H9 (cell line): ENCODE data around the gene PCBP4. TPM values are rescaled to one million over a fixed set of nuclear protein-coding genes. Genes with fewer than 3 reads are reported as not detected.

Source experiments
- DNase-seq: peaks from one replicate; pipeline ENCODE4 v3.0.0-alpha.2; 2017
- H2AFZ ChIP-seq: one replicate; pipeline ENCODE4 v1.6.1; 2013; ENCODE audit warnings: mild to moderate bottlenecking, low read length, control low read depth, moderate library complexity
- H2AK5ac ChIP-seq: 2 replicates; pipeline ENCODE4 v1.6.1; 2013; ENCODE audit warnings: low read length, control low read depth, mixed read lengths; ENCODE audit not compliant: insufficient read length
- H2BK120ac ChIP-seq: one replicate; pipeline ENCODE4 v1.6.1; 2013; ENCODE audit warnings: low read depth, mild to moderate bottlenecking, low read length, control low read depth, inconsistent platforms; ENCODE audit not compliant: poor library complexity, severe bottlenecking
- H2BK12ac ChIP-seq: 2 replicates; pipeline ENCODE4 v1.6.1; 2013; ENCODE audit warnings: low read length, control low read depth, mixed read lengths, low read depth; ENCODE audit not compliant: insufficient read length
- H2BK15ac ChIP-seq: 2 replicates; pipeline ENCODE4 v1.6.1; 2013; ENCODE audit warnings: low read depth, low read length, control low read depth
- H2BK20ac ChIP-seq: one replicate; pipeline ENCODE4 v1.6.1; 2013; ENCODE audit warnings: low read depth, mild to moderate bottlenecking, low read length, control low read depth, inconsistent platforms; ENCODE audit not compliant: poor library complexity, severe bottlenecking
- H2BK5ac ChIP-seq: 2 replicates; pipeline ENCODE4 v1.6.1; 2013; ENCODE audit warnings: low read length, control low read depth, mixed read lengths; ENCODE audit not compliant: insufficient read length
- H3K14ac ChIP-seq: 2 replicates; pipeline ENCODE4 v1.6.1; 2013; ENCODE audit warnings: low read length, control low read depth; ENCODE audit not compliant: insufficient read depth
- H3K18ac ChIP-seq: 2 replicates; pipeline ENCODE4 v1.6.1; 2013; ENCODE audit warnings: low read depth, mild to moderate bottlenecking, mixed read lengths, low read length, control low read depth; ENCODE audit not compliant: insufficient read length
- H3K23ac ChIP-seq: 2 replicates; pipeline ENCODE4 v1.6.1; 2013; ENCODE audit warnings: low read length, control low read depth, mixed read lengths, low read depth; ENCODE audit not compliant: insufficient read length
- H3K23me2 ChIP-seq: 2 replicates; pipeline ENCODE4 v1.6.1; 2013; ENCODE audit warnings: low read depth, mild to moderate bottlenecking, mixed read lengths, low read length, control low read depth; ENCODE audit not compliant: insufficient read length, poor library complexity, severe bottlenecking
- H3K27ac ChIP-seq: 2 replicates; pipeline ENCODE4 v1.5.1; 2013; ENCODE audit warnings: low read length, control low read depth, mixed read lengths, low read depth; ENCODE audit not compliant: insufficient read length
- H3K27me3 ChIP-seq: 2 replicates; pipeline ENCODE4 v1.6.1; 2013; ENCODE audit warnings: low read length, control low read depth, inconsistent platforms; ENCODE audit not compliant: insufficient read depth
- H3K4ac ChIP-seq: 2 replicates; pipeline ENCODE4 v1.6.1; 2013; ENCODE audit warnings: low read depth, mild to moderate bottlenecking, control low read depth, inconsistent platforms, low read length, moderate library complexity
- H3K4me1 ChIP-seq: 2 replicates; pipeline ENCODE4 v1.6.1; 2013; ENCODE audit warnings: low read length, control low read depth, inconsistent platforms; ENCODE audit not compliant: insufficient read depth
- H3K4me2 ChIP-seq: 2 replicates; pipeline ENCODE4 v1.6.1; 2013; ENCODE audit warnings: low read length, control low read depth, mixed read lengths; ENCODE audit not compliant: insufficient read length, insufficient read depth
- H3K56ac ChIP-seq: 2 replicates; pipeline ENCODE4 v1.6.1; 2013; ENCODE audit warnings: low read depth, mild to moderate bottlenecking, mixed read lengths, low read length, control low read depth; ENCODE audit not compliant: insufficient read length
- H3K79me1 ChIP-seq: 2 replicates; pipeline ENCODE4 v1.6.1; 2013; ENCODE audit warnings: low read depth, mild to moderate bottlenecking, moderate library complexity, low read length, control low read depth, inconsistent platforms; ENCODE audit not compliant: insufficient read depth, poor library complexity, severe bottlenecking
- H3K79me2 ChIP-seq: 2 replicates; pipeline ENCODE4 v1.6.1; 2013; ENCODE audit warnings: low read length, control low read depth, inconsistent platforms; ENCODE audit not compliant: insufficient read depth
- H3K9ac ChIP-seq: 2 replicates; pipeline ENCODE4 v1.6.1; 2013; ENCODE audit warnings: low read length, control low read depth, mixed read lengths; ENCODE audit not compliant: insufficient read length; ENCODE audit errors: extremely low read depth
- H3K9me3 ChIP-seq: one replicate; pipeline ENCODE4 v1.6.1; 2013; ENCODE audit warnings: low read depth, low read length, inconsistent platforms; ENCODE audit not compliant: control insufficient read depth
- H3T11ph ChIP-seq: one replicate; pipeline ENCODE4 v1.6.1; 2013; ENCODE audit warnings: mild to moderate bottlenecking, low read length, control low read depth, inconsistent platforms
- H4K20me1 ChIP-seq: one replicate; pipeline ENCODE4 v1.6.1; 2013; ENCODE audit not compliant: control insufficient read depth, insufficient read length, insufficient read depth
- H4K5ac ChIP-seq: 2 replicates; pipeline ENCODE4 v1.6.1; 2013; ENCODE audit warnings: low read depth, mild to moderate bottlenecking, mixed read lengths, low read length, control low read depth; ENCODE audit not compliant: insufficient read length
- H4K8ac ChIP-seq: replicated peaks from 2 replicates; pipeline ENCODE4 v1.6.1; 2013; ENCODE audit warnings: low read length, control low read depth, mixed read lengths, low read depth; ENCODE audit not compliant: insufficient read length
- H4K91ac ChIP-seq: 2 replicates; pipeline ENCODE4 v1.6.1; 2013; ENCODE audit warnings: low read depth, mild to moderate bottlenecking, moderate library complexity, mixed read lengths, low read length, control low read depth; ENCODE audit not compliant: insufficient read length
- H3K27ac Mint-ChIP-seq, 3 experiments: 2 replicates in 2 of 3; 3 replicates in 1 of 3; pipeline ENCODE4 v1.8.0; 2020 to 2021; ENCODE audit warnings: mixed read lengths in 3 of 3, mild to moderate bottlenecking in 1 of 3, moderate library complexity in 1 of 3
- H3K27me3 Mint-ChIP-seq: 2 replicates; pipeline ENCODE4 v1.8.0; 2021; ENCODE audit warnings: low read depth, mild to moderate bottlenecking, moderate library complexity, mixed read lengths
- H3K36me3 Mint-ChIP-seq, 3 experiments: 2 replicates in 2 of 3; 3 replicates in 1 of 3; pipeline ENCODE4 v1.8.0; 2020 to 2021; ENCODE audit warnings: low read depth in 3 of 3, mixed read lengths in 3 of 3; ENCODE audit not compliant: insufficient read depth in 1 of 3
- H3K4me1 Mint-ChIP-seq, 2 experiments: 2 replicates each; pipeline ENCODE4 v1.8.0; 2020; ENCODE audit warnings: mixed read lengths in 2 of 2
- H3K4me3 Mint-ChIP-seq, 2 experiments: 2 replicates in 1 of 2; 3 replicates in 1 of 2; pipeline ENCODE4 v1.8.0; 2020 to 2021; ENCODE audit warnings: mild to moderate bottlenecking in 2 of 2, mixed read lengths in 2 of 2, moderate library complexity in 1 of 2
- H3K9me3 Mint-ChIP-seq, 2 experiments: 2 replicates in 1 of 2; 3 replicates in 1 of 2; pipeline ENCODE4 v1.8.0; 2020; ENCODE audit warnings: mild to moderate bottlenecking in 2 of 2, mixed read lengths in 2 of 2, moderate library complexity in 1 of 2
- WGBS: extraction: QIAGEN DNeasy Blood & Tissue Kit; methylation state at CpG from one replicate; pipeline ENCODE4 v1.1.7; 2013; ENCODE audit warnings: missing lambda C conversion rate, low lambda C conversion rate, mixed read lengths; ENCODE audit not compliant: insufficient read length; ENCODE audit errors: extremely low coverage; 5-methylcytosine and 5-hydroxymethylcytosine counted together
- total RNA-seq: library from RNA; stranded (reverse); gene quantifications from 2 replicates; pipeline ENCODE4 v1.2.1, GENCODE V29; 2021
- TF ChIP-seq, protein P1 (sequence below): fragments of 200-600 bp; sonication (generic); conservative IDR thresholded peaks from 3 replicates; pipeline ENCODE4 v1.8.0; 2021; ENCODE audit warnings: antibody characterized with exemption, mild to moderate bottlenecking

The PCBP4 gene
- total RNA-seq, 1 experiment from 2014 or later: 24.6 TPM

DNA sequence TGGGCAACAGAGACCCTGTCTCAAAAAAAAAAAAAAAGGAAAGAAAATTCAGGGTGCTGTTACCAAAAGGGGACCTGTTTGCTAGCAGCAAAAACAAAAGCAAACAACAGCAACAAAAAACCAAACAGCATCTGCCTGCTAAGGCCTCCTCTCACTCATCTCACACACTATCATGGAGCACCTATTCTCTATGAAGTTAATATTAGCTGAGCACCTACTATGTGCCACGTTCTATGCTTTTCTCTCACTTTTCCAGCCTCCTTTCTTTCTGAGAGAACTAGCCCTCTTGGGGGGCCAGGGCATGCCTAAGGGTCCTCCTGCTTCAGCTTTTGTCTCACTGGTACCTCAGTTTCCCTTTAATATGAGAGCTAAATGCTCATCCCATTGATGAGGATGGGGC, 12.5 kb downstream of the PCBP4 start:
- H3K9ac ChIP-seq: no peak overlapping the region
- no CpG with 5 or more reads among the region's 1 CpG for WGBS

More for the DNA sequence above, 12.5 kb downstream of the PCBP4 start:
- no peak overlapping the region for H2BK20ac ChIP-seq
- no peak overlapping the region for H3K14ac ChIP-seq
- H3K4me1 Mint-ChIP-seq: peaks cover 0 to 5% of the 10 kb centered on the region in 2 experiments; a peak in 3 of 4 replicates
- H3K9me3 Mint-ChIP-seq: no peaks in the 10 kb centered on the region
- TF ChIP-seq, protein P1, sequence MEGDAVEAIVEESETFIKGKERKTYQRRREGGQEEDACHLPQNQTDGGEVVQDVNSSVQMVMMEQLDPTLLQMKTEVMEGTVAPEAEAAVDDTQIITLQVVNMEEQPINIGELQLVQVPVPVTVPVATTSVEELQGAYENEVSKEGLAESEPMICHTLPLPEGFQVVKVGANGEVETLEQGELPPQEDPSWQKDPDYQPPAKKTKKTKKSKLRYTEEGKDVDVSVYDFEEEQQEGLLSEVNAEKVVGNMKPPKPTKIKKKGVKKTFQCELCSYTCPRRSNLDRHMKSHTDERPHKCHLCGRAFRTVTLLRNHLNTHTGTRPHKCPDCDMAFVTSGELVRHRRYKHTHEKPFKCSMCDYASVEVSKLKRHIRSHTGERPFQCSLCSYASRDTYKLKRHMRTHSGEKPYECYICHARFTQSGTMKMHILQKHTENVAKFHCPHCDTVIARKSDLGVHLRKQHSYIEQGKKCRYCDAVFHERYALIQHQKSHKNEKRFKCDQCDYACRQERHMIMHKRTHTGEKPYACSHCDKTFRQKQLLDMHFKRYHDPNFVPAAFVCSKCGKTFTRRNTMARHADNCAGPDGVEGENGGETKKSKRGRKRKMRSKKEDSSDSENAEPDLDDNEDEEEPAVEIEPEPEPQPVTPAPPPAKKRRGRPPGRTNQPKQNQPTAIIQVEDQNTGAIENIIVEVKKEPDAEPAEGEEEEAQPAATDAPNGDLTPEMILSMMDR: no peak
- H2BK120ac ChIP-seq: no peak overlapping the region
- H3K4me1 ChIP-seq: no peaks in the 10 kb centered on the region
- no peak overlapping the region for H2BK12ac ChIP-seq
- H4K5ac ChIP-seq: no peak overlapping the region
- H3K9me3 ChIP-seq: no peaks in the 10 kb centered on the region
- peaks cover 76% of the 10 kb centered on the region for H3K27me3 Mint-ChIP-seq
- H3K56ac ChIP-seq: no peak overlapping the region
- H3K79me1 ChIP-seq: no peaks in the 10 kb centered on the region
- no peak overlapping the region for H3K23ac ChIP-seq
- H3K23me2 ChIP-seq: no peaks in the 10 kb centered on the region
- no peak overlapping the region for H2BK5ac ChIP-seq
- no peak overlapping the region for H3K4me3 Mint-ChIP-seq
- H4K20me1 ChIP-seq: no peaks in the 10 kb centered on the region
- H4K91ac ChIP-seq: no peak overlapping the region
- no peaks in the 10 kb centered on the region for H3K79me2 ChIP-seq
- no peak overlapping the region for H2AFZ ChIP-seq
- no peak overlapping the region for H3T11ph ChIP-seq
- peaks cover 21% of the 10 kb centered on the region for H3K27me3 ChIP-seq
- H4K8ac ChIP-seq: no peak overlapping the region
- no peak overlapping the region for H3K18ac ChIP-seq
- H3K4ac ChIP-seq: no peak overlapping the region
- no peak overlapping the region for H2AK5ac ChIP-seq
- DNase-seq: no peak
- no peak overlapping the region for H3K27ac ChIP-seq
- H2BK15ac ChIP-seq: no peak overlapping the region
- no peaks in the 10 kb centered on the region for H3K36me3 Mint-ChIP-seq
- H3K27ac Mint-ChIP-seq: no peak overlapping the region
- no peak overlapping the region for H3K4me2 ChIP-seq
